ENCODE results near the gene ADCY10. TPM values are rescaled to one million over a fixed set of nuclear protein-coding genes. Genes with fewer than 3 reads are reported as not detected.

The ADCY10 gene
- total RNA-seq, 2 experiments from 2014 or later: not detected

DNA sequence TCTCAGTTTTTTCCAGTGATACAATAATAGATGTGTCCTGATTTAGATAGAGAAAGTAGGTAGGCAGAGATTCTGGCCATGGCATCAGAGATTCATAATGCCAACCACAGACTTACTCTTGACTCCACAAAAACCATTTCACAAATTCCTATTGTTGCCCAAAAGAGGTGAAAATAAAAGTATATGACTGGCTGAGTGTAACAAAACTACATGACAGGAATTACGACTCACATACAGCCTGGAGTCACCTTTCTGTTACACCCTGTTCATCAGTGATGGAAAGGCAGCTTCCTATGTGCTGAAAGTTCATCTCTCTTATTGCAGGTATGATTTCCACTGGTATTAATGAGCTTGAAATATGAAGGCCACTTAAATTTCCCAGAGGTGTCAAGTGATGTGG lies 119.9 kb downstream of the ADCY10 start:
- POLR2A ChIA-PET: no interaction called here
- CTCF ChIA-PET: no interaction called here

DNA sequence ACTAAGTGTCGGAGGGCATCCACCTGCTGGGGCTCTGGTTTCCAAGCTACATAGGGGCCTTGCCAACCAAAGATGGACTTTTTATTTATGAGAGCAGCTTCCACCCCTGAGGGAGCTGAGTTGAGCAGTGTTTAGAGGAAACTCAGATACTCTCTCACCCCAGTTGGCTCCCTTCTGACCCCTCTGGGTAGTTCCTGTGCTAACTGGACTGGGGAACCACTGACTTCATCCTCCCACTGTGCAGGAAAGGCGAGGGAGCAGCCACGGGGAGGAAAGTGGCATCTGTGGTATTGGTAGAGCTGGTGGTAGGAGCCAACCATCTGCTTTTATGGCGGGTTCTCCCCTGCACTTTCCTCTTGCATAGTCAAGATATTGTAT lies 121.8 kb downstream of the ADCY10 start:
- POLR2A ChIA-PET: no interaction called here
- CTCF ChIA-PET: no interaction called here

DNA sequence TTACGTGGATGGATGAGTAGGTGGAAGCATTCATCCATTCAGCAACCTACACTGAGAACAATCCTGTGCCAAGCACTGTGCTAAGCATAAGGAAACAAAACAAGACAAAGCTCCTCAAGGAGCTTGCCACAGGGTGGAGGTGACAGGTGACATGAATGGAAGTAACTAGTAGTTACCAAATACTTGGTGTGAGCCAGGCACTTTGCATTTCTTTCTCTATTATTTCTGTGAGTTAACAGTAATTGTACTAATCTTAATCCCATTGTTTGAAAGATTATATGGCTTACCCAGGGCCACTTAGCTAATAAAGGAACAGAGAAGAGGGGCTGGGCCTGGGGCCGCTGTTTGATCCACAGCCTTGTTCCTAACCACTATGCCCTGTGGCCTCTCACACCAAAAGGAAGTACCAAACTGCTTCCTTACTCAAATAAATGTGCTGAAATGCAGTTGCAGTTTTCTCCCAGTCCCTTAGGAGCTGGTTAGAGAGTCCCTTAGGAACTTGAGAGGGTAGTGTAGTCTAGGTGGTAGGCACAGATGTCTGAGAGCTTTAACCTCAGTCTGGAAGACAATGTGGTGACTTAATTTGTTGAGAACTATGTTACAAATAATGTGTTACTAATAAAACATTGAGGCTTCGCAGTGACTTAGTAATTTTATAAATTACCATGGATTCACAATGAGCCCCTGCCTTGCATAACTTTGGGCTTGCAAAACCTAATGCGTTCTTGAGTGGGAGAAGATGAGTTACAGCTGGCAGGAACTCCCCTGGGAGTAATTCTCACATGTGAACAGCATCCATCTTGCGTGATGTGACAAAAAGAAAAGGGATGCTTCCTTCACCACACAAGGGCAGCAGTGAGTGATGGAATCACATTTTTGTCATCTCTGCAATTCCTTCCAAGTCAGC lies 122.4 kb downstream of the ADCY10 start:
- POLR2A ChIA-PET: no interaction called here

DNA sequence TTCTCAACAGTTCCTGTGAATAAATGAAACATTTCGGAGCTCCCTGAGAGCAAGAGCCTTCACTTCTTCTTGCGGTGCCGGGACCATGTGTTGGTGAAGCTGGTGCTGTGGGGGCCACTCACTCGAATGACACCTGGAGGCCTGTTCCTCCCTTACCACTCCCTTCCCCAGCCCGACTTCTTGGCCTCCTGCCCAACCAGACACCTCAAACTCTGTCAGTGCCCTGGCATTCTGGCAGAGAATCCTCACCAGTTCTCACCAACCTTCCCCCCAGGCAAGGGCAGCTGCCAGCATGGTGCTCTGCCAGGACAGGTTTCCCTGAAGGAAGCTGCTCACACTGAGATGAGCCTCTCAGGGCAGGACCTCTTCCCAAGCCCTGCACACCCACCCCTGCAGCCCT lies 123.8 kb downstream of the ADCY10 start:
- CTCF ChIA-PET: interaction anchor here (0.6 kb wide), 1 partner anchor 28 kb away, joined by 3 read pairs; no protein-coding TSS in a partner anchor
- POLR2A ChIA-PET: interaction anchor here (0.6 kb wide), 1 partner anchor 602 kb away, joined by 5 read pairs; no protein-coding TSS in a partner anchor

More for the DNA sequence above, 122.4 kb downstream of the ADCY10 start:
- CTCF ChIA-PET: no interaction called here

DNA sequence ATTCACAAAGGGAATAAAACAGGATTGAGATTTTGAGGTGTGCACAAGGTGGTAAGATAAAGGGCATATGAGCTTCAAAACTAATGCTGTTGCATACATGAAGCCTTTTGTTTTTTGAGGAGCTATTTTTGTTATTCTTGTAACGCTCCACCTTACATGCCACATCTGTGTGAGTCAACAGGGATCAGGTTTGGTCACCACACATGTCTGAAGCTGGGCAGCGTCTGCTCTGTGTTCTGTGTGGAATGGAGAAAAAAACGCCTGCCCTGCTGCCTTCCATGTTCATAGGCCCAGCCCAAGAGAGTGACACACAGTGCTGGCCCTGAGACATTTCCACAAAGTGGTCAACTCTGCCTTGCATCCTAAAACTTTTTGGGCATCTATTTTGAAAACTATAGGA lies 124.4 kb downstream of the ADCY10 start:
- POLR2A ChIA-PET: no interaction called here
- CTCF ChIA-PET: no interaction called here

DNA sequence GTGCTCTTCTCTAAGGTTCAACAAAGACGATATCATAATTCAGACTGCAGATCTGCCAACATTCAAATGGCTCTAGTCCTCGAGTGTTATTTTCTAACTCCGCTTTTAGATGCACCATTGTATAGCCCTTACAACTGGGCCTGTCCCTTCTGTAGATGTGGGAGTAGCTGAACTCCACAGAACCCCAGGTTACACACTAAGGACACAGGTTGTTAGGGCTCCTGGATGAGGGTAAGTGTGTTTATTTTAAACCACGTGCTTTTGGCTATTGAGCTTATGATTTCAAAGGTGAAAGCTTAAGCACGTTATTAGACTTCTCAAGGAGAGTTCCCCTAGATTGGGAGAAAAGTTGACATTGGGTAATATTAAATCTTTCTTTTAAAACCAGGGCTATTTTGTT lies 127.4 kb downstream of the ADCY10 start:
- ChIA-PET POLR2A (no interaction called here), CTCF (no interaction called here)

DNA sequence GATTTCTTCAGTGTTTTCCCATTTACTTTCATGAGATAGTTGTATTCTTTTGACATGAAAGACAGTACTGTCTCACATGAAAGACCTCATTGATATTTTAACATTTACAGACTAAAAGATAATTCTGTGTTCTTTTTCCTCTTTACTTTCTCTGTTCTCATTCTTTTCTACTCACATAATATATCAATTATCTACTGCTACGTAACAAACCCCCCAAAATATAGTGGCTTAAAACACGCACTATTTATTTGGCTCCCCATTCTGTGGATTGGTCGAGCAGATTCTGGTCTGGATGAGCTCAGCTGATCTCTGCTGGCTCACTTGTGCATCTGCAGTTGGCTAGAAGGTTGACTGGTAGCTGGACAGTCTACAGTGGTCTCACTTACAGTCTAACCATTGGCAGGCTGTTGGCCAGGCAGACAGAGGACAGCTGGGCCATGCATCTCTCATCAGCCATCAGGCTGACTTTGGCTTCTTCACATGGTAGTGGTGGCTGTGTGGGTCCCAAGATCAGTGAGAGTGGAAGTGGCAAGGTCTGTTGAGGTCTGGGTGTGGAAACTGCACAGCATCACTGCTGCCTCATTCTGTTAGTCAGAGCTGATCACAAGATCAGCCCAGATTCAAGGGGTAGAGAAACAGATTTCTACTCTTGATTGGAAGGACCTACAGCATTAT lies 128.9 kb downstream of the ADCY10 start:
- ChIA-PET POLR2A (no interaction called here), CTCF (no interaction called here)

DNA sequence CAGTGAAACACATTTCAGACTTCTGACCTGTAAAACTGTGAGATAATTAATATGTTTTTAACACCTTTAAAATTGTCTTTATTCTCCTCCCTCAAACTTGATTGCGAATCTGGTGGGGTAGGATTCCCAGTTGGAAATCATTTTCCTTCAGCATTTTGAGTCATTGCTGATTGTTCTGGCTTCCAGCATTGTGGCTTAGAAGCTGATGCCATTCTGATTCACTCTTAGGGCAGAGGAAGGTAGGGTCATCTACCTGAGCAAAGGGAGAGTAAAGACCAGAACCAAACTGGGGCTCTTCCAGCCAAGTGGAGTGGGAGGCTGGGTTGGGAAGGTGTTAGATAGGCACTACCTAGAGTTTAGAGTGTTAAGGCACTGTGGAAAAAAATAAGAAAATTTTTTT lies 131.0 kb downstream of the ADCY10 start:
- POLR2A ChIA-PET: no interaction called here

DNA sequence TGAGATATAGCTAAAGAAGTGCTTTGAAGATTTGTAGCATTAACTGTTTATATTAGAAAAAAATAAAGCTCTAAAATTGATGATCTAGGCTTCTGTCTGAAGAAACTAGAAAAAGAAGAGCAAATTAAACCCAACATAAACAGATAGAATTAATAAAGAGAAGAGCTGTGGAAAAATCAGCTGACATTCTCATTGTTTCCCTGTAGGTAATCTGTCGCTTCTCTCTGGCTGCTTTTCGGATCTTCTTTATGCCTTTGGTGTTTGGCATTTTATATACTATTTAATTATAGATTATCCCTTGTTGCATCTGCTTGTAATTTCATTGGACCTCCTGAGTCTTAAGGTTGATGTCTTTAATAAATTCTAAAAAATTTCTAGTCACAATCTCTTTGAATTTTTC lies 132.4 kb downstream of the ADCY10 start:
- CTCF ChIA-PET: no interaction called here
- POLR2A ChIA-PET: no interaction called here

More for the DNA sequence above, 131.0 kb downstream of the ADCY10 start:
- CTCF ChIA-PET: interaction anchor here (1.1 kb wide), 1 partner anchor 68 kb away, joined by 3 read pairs; no protein-coding TSS in a partner anchor

DNA sequence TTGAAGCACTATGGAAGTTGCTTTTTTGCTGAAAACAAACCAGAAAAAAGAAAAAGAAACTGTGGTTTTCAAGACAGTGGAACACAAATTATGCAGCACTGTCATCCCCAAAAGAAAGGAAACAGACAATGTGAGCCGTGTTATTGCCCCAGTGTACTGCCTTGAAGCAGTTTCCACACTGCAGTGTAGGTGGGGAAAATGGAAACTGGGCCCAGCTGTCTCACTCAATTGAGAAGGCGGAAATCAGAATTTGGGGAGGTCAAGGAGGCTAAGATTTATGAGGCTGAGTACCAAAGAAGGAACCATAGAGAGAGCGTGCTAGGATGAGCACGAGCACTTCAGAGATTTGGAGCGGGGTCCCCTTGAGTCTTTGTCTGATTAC lies 136.7 kb downstream of the ADCY10 start:
- ChIA-PET POLR2A (no interaction called here), CTCF (no interaction called here)

DNA sequence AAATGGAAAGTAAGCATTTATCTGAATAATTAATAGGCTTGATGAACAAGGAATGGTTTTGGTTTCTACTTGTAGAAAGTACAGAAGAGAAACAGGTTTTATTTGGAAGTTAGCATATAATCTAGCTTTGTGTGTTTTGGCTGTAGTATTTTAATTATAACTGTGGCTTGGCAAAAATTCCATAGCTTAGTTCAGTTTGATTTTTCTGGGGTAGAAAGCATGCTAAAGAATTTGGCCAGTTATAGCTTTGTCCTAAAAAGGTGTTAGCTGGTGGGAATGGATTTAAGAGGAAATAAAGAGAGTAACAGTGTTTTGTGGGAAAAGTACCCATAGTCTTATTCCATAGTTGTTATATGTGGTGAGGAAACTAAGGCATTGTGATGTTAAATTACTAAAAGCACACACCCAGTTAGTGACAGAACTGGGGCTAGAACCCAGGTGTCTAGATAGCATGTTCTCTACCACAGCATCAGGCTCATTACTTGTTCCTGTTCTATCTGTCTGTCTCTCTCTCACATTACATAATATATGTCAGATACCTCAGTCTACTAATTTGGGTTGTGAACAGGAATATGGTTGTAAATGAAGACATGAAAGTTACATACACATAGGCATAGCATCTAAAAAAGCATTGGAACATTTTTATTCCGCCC lies 137.2 kb downstream of the ADCY10 start:
- POLR2A ChIA-PET: no interaction called here
- CTCF ChIA-PET: no interaction called here

DNA sequence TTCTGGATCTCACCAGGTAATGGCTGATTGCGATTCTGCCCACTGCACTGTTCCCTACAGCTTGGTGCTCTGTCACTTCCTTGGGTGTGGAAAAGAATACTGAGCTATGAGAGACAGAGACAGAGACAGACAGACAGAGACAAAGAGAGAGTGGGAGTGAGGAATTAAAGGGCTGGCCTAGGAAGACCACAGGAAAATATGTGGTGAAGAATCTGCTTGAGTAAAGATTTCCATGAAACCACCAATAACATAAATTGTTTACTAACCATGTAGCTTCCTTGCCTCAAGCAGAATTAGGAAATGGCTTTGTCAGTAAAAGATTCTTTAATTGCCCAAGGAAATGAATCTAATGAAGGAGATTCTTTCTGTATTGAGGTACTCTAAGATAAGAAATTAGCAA lies 137.8 kb downstream of the ADCY10 start:
- CTCF ChIA-PET: no interaction called here
- POLR2A ChIA-PET: no interaction called here

DNA sequence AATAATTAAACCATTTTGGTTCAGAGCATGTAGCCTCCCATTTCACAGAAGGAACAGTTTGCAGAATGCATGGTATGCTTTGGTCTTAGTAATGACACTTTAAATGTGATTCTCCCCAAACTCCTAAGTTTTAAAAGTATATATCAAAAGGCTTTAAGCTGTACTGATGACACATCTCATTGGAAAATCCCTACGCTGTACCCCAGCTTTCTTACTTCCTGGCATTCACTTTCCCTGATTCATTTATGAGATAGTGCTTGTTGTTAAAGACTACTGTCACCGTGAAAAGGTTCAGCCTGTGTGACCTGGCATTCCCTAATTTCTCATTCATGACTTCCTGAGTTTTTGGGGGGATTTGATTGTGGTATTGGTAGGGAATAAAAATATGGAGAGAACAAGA lies 138.8 kb downstream of the ADCY10 start:
- CTCF ChIA-PET: no interaction called here
- POLR2A ChIA-PET: no interaction called here

DNA sequence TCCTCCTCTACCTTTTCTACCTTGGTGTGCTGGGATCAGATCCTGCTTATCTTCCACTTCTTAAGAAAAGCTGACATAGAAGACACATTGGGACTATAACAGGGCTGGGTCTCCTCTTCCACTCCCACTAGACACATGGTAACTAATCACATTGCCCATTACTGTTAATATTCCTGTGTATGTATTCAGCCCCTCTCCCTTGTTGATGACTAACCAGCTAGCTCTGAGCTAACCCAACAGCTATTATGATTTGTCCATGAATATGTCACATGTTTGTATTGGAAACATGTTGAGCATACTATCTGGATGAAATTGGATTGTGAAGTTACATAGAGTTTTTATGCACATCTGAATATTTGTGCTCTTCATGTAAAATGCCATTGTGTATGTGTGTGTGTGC lies 139.2 kb downstream of the ADCY10 start:
- CTCF ChIA-PET: interaction anchor here (0.9 kb wide), 1 partner anchor 308 kb away, joined by 3 read pairs; no protein-coding TSS in a partner anchor
- POLR2A ChIA-PET: no interaction called here

DNA sequence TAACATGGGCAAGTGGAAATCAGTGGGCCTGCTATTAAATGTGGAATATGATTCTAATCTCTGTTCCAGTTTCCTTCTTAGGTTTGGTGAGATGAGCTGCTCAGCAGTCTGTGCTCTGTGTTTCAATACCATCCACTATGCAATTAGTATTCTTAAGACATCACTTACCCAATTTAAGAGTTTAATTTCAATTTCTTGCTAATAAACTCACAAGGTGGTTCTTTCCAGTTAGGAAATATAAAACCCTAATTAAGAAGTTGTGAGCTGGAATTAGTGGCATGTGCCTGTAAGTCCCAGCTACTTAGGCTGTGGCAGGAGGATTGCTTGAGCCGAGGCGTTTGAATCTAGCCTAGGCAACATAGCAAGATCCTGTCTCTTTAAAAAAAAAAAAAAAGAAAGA lies 140.4 kb downstream of the ADCY10 start:
- ChIA-PET POLR2A (no interaction called here), CTCF (interaction anchor here (0.9 kb wide), 1 partner anchor 309 kb away, joined by 3 read pairs; no protein-coding TSS in a partner anchor)

DNA sequence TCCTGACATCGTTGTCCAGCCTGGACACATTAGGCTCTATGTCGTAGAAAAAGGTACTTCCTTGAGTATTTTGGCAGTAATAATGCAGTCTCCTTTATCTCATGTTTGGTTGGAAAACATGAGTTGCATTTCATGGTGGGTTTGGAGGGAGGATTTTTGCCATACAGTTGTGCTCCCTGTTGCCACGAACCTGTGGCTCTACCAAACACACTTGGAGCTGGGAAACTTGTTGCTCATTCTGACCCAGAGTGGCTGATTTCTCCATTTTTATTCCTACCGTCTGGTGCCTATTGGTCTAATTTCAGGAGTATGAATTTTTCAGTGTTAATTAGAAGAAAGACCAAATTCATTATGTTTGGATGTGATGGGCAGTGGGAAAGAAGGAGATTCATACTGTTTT lies 141.5 kb downstream of the ADCY10 start:
- ChIA-PET POLR2A (no interaction called here), CTCF (no interaction called here)

DNA sequence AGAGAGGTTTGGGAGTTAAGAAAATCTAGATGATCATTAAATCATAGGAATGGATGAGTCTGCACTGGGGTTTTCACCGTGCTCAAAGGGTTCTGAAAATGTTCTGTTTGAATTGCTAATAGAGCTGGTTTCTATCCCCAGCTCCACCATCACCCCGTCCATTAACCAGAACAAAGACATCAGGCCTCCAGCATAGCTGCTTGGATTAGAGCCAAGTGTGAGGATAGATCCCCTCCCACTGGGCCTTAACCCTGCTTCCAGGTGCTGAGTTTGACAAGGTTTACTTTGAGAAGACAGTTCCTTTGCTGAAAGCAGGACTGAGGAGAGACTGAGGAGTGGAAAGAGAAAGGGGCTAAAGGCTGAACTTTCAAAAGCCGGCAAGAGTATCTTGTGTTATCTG lies 143.8 kb downstream of the ADCY10 start:
- ChIA-PET CTCF (no interaction called here), POLR2A (no interaction called here)

DNA sequence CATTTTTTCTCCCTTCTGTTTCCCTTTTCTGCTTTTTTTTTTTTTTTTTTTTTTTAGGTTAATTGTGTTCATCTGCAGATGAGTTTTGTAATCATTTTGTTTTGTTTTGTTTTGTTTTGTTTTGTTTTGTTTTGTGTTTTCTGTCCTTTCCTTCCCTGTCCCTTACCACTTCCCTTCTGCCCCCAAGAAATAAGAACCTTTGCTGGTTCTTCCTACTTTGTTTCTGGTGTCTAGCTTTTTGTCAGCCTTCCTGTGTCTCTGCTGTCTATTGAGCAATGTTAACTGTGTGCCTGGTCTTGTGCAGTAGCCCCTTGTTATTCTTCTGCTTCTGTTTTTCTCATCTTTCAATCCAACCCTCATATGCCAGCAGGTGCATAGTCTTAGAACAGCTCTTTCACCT lies 146.2 kb downstream of the ADCY10 start:
- CTCF ChIA-PET: no interaction called here
- POLR2A ChIA-PET: no interaction called here

DNA sequence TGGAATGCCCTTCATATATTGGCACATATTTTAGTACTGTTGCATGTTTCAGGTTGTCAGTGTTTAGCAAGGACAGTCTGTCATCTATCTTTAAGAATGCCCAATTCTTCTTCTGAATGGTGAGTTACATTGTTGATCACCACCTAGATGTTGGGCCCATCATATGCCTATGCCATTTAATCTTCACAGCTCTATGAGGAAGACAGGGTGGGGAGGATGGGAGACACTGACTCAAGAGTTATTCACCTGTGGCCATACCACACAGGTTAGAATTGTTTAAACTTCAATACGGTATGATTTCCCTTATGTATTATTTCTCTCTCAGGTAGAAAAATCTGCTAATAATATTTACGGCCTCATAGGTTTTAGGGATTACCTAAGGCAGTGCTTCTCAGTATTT lies 147.4 kb downstream of the ADCY10 start:
- POLR2A ChIA-PET: no interaction called here
- CTCF ChIA-PET: no interaction called here

DNA sequence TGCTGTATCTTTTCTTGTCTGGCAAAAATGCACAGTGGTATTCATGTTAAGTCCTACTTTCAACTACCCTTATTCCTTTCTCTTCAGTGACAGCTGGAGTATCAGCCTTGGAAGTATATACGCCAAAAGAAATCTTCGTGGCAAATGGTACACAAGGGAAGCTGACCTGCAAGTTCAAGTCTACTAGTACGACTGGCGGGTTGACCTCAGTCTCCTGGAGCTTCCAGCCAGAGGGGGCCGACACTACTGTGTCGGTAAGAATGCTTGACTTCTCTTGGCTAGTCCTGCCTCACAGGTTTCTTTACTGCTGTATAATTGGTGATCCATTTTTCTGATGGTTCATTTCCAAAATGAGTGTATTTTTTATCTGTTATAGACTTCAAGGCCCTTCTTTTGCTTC lies 148.4 kb downstream of the ADCY10 start:
- POLR2A ChIA-PET: no interaction called here

More for the DNA sequence above, 148.4 kb downstream of the ADCY10 start:
- CTCF ChIA-PET: no interaction called here
